GM12878 (cell line): ENCODE results near the gene TIGD1. TPM values are rescaled to one million over a fixed set of nuclear protein-coding genes. Genes with fewer than 3 reads are reported as not detected.

Source experiments
- ATAC-seq: fragments of 200-7000 bp; cut with Tn5 transposase; 3 replicates; pipeline ENCODE4 v1.9.1; 2020; ENCODE audit warnings: mild to moderate bottlenecking, moderate library complexity
- BruUV-seq: library from RNA; stranded (reverse); fragments of 400-500 nt; replicated peaks from 2 replicates; lab custom pipeline; 2021; lab: Mats Ljungman, UMichigan
- CTCF ChIA-PET: fragments of 300-600 bp; sonication (Branson Sonifier 250); formaldehyde crosslinking; extraction: SDS; loops from one replicate; lab custom pipeline; 2021; ENCODE audit warnings: inconsistent platforms; lab: Yijun Ruan, JAX
- POLR2A ChIA-PET: fragments of 350-600 bp; formaldehyde crosslinking; extraction: SDS; loops from one replicate; lab custom pipeline; 2021; ENCODE audit warnings: inconsistent platforms; lab: Charles Lee
- RAD21 ChIA-PET: fragments of 300-600 bp; sonication (Branson Sonifier 250); formaldehyde crosslinking; loops from one replicate; lab custom pipeline; 2023; ENCODE audit warnings: antibody characterized with exemption; ENCODE audit not compliant: unreplicated experiment; lab: Charles Lee
- SMC1A ChIA-PET: fragments of 300-600 bp; sonication (Branson Sonifier 250); formaldehyde crosslinking; loops from one replicate; lab custom pipeline; 2023; ENCODE audit not compliant: unreplicated experiment, uncharacterized antibody; lab: Charles Lee
- DNase-seq: peaks from one replicate; pipeline ENCODE4 v3.0.0-alpha.2; 2011; ENCODE audit warnings: low read depth, low spot score
- FAIRE-seq: peaks from 3 replicates; lab custom pipeline; 2011; peaks lifted over from hg19 to GRCh38; lab: Jason Lieb, UNC
- H2AFZ ChIP-seq: 2 replicates; pipeline ENCODE4 v1.6.0; 2011; ENCODE audit warnings: low read depth, low read length, control low read depth; ENCODE audit not compliant: control insufficient read depth
- H3K27ac ChIP-seq: 2 replicates; pipeline ENCODE4 v1.5.1; 2011; ENCODE audit warnings: control low read depth; ENCODE audit not compliant: control insufficient read depth, insufficient read depth
- H3K27me3 ChIP-seq, 2 experiments: replicated peaks in 1 of 2; 2 replicates each; pipeline versions ENCODE4 v1.6.0 to v1.6.1; 2011; ENCODE audit warnings: low read length in 1 of 2; ENCODE audit not compliant: control insufficient read depth in 2 of 2, insufficient read depth in 2 of 2
- H3K36me3 ChIP-seq, 2 experiments: 2 replicates each; pipeline ENCODE4 v1.5.1; 2011; ENCODE audit warnings: low read length in 1 of 2; ENCODE audit not compliant: control insufficient read depth in 2 of 2, insufficient read depth in 2 of 2
- H3K4me1 ChIP-seq: 2 replicates; pipeline ENCODE4 v1.6.1; 2011; ENCODE audit warnings: mild to moderate bottlenecking, low read length, moderate library complexity, mixed read lengths; ENCODE audit not compliant: control insufficient read depth, insufficient read depth
- H3K4me2 ChIP-seq: 2 replicates; pipeline ENCODE4 v1.6.0; 2011; ENCODE audit warnings: control low read depth; ENCODE audit not compliant: control insufficient read depth, insufficient read depth
- H3K4me3 ChIP-seq: fragments of 200-600 bp; sonication (generic); 2 replicates; pipeline ENCODE4 v1.5.1; 2016
- H3K79me2 ChIP-seq: 2 replicates; pipeline ENCODE4 v1.6.0; 2011; ENCODE audit warnings: low read length; ENCODE audit not compliant: control insufficient read depth, insufficient read depth
- H3K9ac ChIP-seq: 2 replicates; pipeline ENCODE4 v1.8.0; 2011; ENCODE audit warnings: low read length, control low read depth, mixed read lengths; ENCODE audit not compliant: control insufficient read depth, insufficient read depth
- H3K9me3 ChIP-seq: replicated peaks from 3 replicates; pipeline ENCODE4 v1.5.1; 2011; ENCODE audit warnings: mild to moderate bottlenecking, low read length; ENCODE audit not compliant: control insufficient read depth, insufficient read depth
- H4K20me1 ChIP-seq: 2 replicates; pipeline ENCODE4 v1.6.0; 2011; ENCODE audit not compliant: control insufficient read depth, insufficient read depth
- CTCF ChIP-seq, 3 experiments: IDR thresholded peaks in 2 of 3; conservative IDR thresholded peaks in 1 of 3; 2 replicates each; pipeline ENCODE4 v1.5.1; 2011; ENCODE audit warnings: low read depth in 3 of 3, low read length in 3 of 3, mild to moderate bottlenecking in 3 of 3, control low read depth in 2 of 3, moderate library complexity in 2 of 3, inconsistent platforms in 1 of 3, mixed read lengths in 1 of 3; ENCODE audit not compliant: control insufficient read depth in 2 of 3, insufficient read depth in 1 of 3; ENCODE audit errors: extremely low read depth in 1 of 3
- ESRRA ChIP-seq: IDR thresholded peaks from 2 replicates; pipeline ENCODE4 v1.6.1; 2012; ENCODE audit warnings: mild to moderate bottlenecking, low read length, improper control_type of control experiment
- GATAD2B ChIP-seq: fragments of 450-650 bp; conservative IDR thresholded peaks from 2 replicates; pipeline ENCODE4 v1.6.1; 2017; ENCODE audit warnings: low read depth, mild to moderate bottlenecking, moderate library complexity
- POLR2A ChIP-seq: IDR thresholded peaks from 2 replicates; pipeline ENCODE4 v1.6.1; 2011; ENCODE audit warnings: low read depth, mild to moderate bottlenecking, low read length
- POLR2AphosphoS5 ChIP-seq: IDR thresholded peaks from 2 replicates; pipeline ENCODE4 v1.6.1; 2011; ENCODE audit warnings: mild to moderate bottlenecking, low read length, inconsistent platforms
- RAD51 ChIP-seq: fragments of 450-650 bp; IDR thresholded peaks from 2 replicates; pipeline ENCODE4 v1.6.1; 2016; ENCODE audit warnings: moderate library complexity, mild to moderate bottlenecking, inconsistent platforms
- SPI1 ChIP-seq: IDR thresholded peaks from 2 replicates; pipeline ENCODE4 v1.6.1; 2011; ENCODE audit warnings: low read depth, mild to moderate bottlenecking, low read length, moderate library complexity, borderline replicate concordance; ENCODE audit not compliant: insufficient read depth
- SUZ12 ChIP-seq: fragments of 200-600 bp; sonication (generic); IDR thresholded peaks from one replicate; pipeline ENCODE4 v1.6.1; 2018; ENCODE audit warnings: antibody characterized with exemption, mild to moderate bottlenecking; ENCODE audit not compliant: unreplicated experiment
- USF2 ChIP-seq: IDR thresholded peaks from 2 replicates; pipeline ENCODE4 v1.6.1; 2011; ENCODE audit warnings: low read depth, low read length, improper control_type of control experiment, borderline replicate concordance
- WGBS: methylation state at CpG from one replicate; pipeline ENCODE4 v1.1.6; 2016; ENCODE audit warnings: low lambda C conversion rate; ENCODE audit not compliant: insufficient replicate concordance, insufficient coverage; ENCODE audit errors: missing lambda C conversion rate; 5-methylcytosine and 5-hydroxymethylcytosine counted together
- in situ Hi-C: fragments of 300-500 bp; cut with MboI; formaldehyde crosslinking; loops from 9 replicates; pipeline ENCODE4 v1.14.3; 2018; ENCODE audit warnings: mixed read lengths
- intact Hi-C: fragments of 100-400 bp; cut with micrococcal nuclease; formaldehyde crosslinking; loops from one replicate; pipeline ENCODE4 v1.14.2; 2022; ENCODE audit not compliant: unreplicated experiment
- polyA plus RNA-seq, 11 experiments: library from polyadenylated mRNA; depleted of rRNA in 4 of 11; unstranded in 6 of 11; stranded (reverse) in 5 of 11; fragments of >200 nt; fragmentation: Nextera tagmentation in 4 of 11; fragmentation: Illumina TruSeq in 1 of 11; extraction: Ambion mirVana in 4 of 11; extraction: Trizol in 1 of 11; gene quantifications; 1 replicate in 1 of 11; 2 replicates in 10 of 11; pipeline versions ENCODE4 v1.2.1 to v1.2.3, GENCODE V29; 2011 to 2016; ENCODE audit warnings: inconsistent platforms in 2 of 11, missing spikeins in 2 of 11, low read depth in 1 of 11
- total RNA-seq, 4 experiments: library from RNA; depleted of rRNA in 3 of 4; stranded (reverse); fragments of >200 nt in 3 of 4; fragmentation: Illumina TruSeq in 1 of 4; extraction: Trizol in 1 of 4; gene quantifications; 2 replicates each; pipeline versions ENCODE4 v1.2.1 to v1.2.3, GENCODE V29; 2013 to 2021

Gene TIGD1
- total and polyA plus RNA-seq, 10 of the 15 experiments (the other 5 are each of a cell fraction or from before 2014, with no cell fraction given): 1.4 to 8.4 (median 5.6) TPM

GRCh38 chr2:232562515-232563151 lies 12.3 kb upstream of the TIGD1 start:
- no peak overlapping the region for H3K4me2 ChIP-seq
- BruUV-seq: no TSS peak
- peak; percentile 85 for ATAC-seq
- no peak overlapping the region for H3K9ac ChIP-seq
- H3K9me3 ChIP-seq: no peaks in the 10 kb centered on the region
- H3K27me3 ChIP-seq: no peaks in the 10 kb centered on the region
- SMC1A ChIA-PET: interaction anchor here (2.1 kb wide), 1 partner anchor 16 kb away, joined by 7 read pairs; no protein-coding TSS in a partner anchor
- POLR2A ChIA-PET: interaction anchor here (0.6 to 1.0 kb wide), 5 partner anchors 9 to 681 kb away, joined by 3 to 5 read pairs (median 3); partner anchors contain the start of genes EIF4E2 and TIGD1
- CTCF ChIA-PET: interaction anchor here (0.6 to 1.6 kb wide), 4 partner anchors 8 to 656 kb away, joined by 3 to 5 read pairs (median 4); partner anchors contain the start of gene CHRNG
- no peak for FAIRE-seq
- peaks cover 9 to 34% of the 10 kb centered on the region in 2 experiments for H3K36me3 ChIP-seq
- H3K79me2 ChIP-seq: no peaks in the 10 kb centered on the region
- in situ Hi-C loops: no loop called here
- no peaks in the 10 kb centered on the region for H4K20me1 ChIP-seq
- RAD21 ChIA-PET: no interaction called here
- H2AFZ ChIP-seq: no peak overlapping the region
- 66% methylated on average over 8 of the region's 8 CpGs for WGBS
- peak; percentile 79 for TF ChIP-seq SPI1
- TF ChIP-seq CTCF (IDR thresholded peaks at IDR 0.05 in 2 of 3, conservative IDR thresholded peaks at IDR 0.05 in 1 of 3; ENCODE audit: control insufficient read depth in 2 of 3, extremely low read depth in 1 of 3, insufficient read depth in 1 of 3, low read depth in 3 of 3, low read length in 3 of 3): 0 out of 6 replicates have a peak, but pooled peaks of 1 of the 3 experiments have one; percentile 7
- peak; percentile 61; the same call in 1 of the 2 replicates for TF ChIP-seq RAD51
- peak; percentile 24; the same call in 1 of the 2 replicates for TF ChIP-seq USF2
- TF ChIP-seq SUZ12: no peak
- peak; percentile 30; the same call in 1 of the 2 replicates for TF ChIP-seq POLR2AphosphoS5
- 0 out of 2 replicates have a peak, but pooled peaks have one; percentile 12 for TF ChIP-seq POLR2A
- TF ChIP-seq ESRRA: no peak
- TF ChIP-seq GATAD2B: no peak
- peaks cover 4% of the 10 kb centered on the region; the same call in 1 of the 2 replicates for H3K4me1 ChIP-seq
- H3K27ac ChIP-seq: no peak overlapping the region
- no peak for DNase-seq
- intact Hi-C loops: no loop called here
- no peak overlapping the region for H3K4me3 ChIP-seq
